Suprapubic skin (tissue), 4 donors: ENCODE measurements around the gene KRTAP16-1.
"Not testable (repeated sequence)": the region's sequence is repeated elsewhere in the genome, so short reads cannot be mapped to it uniquely, and the experiment has no call there.

Source experiments
- CTCF ChIP-seq, 2 donors: fragments of 200-600 bp in 1 of 2; fragments of 450-650 bp in 1 of 2; sonication (generic) in 1 of 2; IDR thresholded peaks; one replicate each; pipeline ENCODE4 v1.5.1; 2016 to 2019; ENCODE audit warnings: antibody characterized with exemption in 2 of 2, mild to moderate bottlenecking in 1 of 2, moderate library complexity in 1 of 2
- EP300 ChIP-seq: sonication (generic); formaldehyde crosslinking; IDR thresholded peaks from one replicate; pipeline ENCODE4 v1.6.1; 2017; ENCODE audit warnings: antibody characterized with exemption
- POLR2A ChIP-seq, 2 donors: fragments of 450-650 bp; IDR thresholded peaks; one replicate each; pipeline ENCODE4 v1.6.1; 2017; ENCODE audit warnings: antibody characterized with exemption in 2 of 2, mild to moderate bottlenecking in 2 of 2, moderate library complexity in 2 of 2
- POLR2AphosphoS5 ChIP-seq, 3 donors: sonication (generic); formaldehyde crosslinking; IDR thresholded peaks; one replicate each; pipeline ENCODE4 v1.6.1; 2017; ENCODE audit warnings: antibody characterized with exemption in 3 of 3

- not testable (repeated sequence) for TF ChIP-seq CTCF (IDR thresholded peaks at IDR 0.05); POLR2AphosphoS5 (IDR thresholded peaks at IDR 0.05); POLR2A (IDR thresholded peaks at IDR 0.05); EP300
Observed at GRCh38 chr17:41350381-41350878, 41.3 kb upstream of the KRTAP16-1 start, which contains the start of gene KRT33A.
